Measurements from ENCODE around the gene ATP8A2. TPM values are rescaled to one million over a fixed set of nuclear protein-coding genes. Genes with fewer than 3 reads are reported as not detected.

Gene ATP8A2
- total RNA-seq, 2 experiments from 2014 or later = not detected

GRCh38 chr13:25380082-25380481 is 8.3 kb downstream of the ATP8A2 start:
- Histone ChIP-seq H3K9me2 (ENCODE audit: insufficient read depth, low read length) (no peaks in the 10 kb centered on the region), H3K4me3 (ENCODE audit: low read depth, low read length, poor library complexity, severe bottlenecking) (no peak overlapping the region), H3K4me2 (ENCODE audit: low read length) (no peak overlapping the region), H3K79me2 (ENCODE audit: insufficient read depth, low read depth, low read length) (no peaks in the 10 kb centered on the region), H3K4me1 (ENCODE audit: insufficient read depth, low read length, poor library complexity, severe bottlenecking) (no peaks in the 10 kb centered on the region), H3K9me3 (ENCODE audit: low read length) (no peaks in the 10 kb centered on the region), H3K36me3 (ENCODE audit: insufficient read depth, low read length) (no peaks in the 10 kb centered on the region), H3K27ac (ENCODE audit: low read depth, low read length, poor library complexity, severe bottlenecking) (no peak overlapping the region), H2AFZ (ENCODE audit: low read length) (no peak overlapping the region), H4K20me1 (ENCODE audit: insufficient read depth, low read length) (no peaks in the 10 kb centered on the region)
- CTCF ChIA-PET (ENCODE audit: unreplicated experiment) = no interaction called here
- POLR2A ChIA-PET = no interaction called here
- TF ChIP-seq, protein P1, sequence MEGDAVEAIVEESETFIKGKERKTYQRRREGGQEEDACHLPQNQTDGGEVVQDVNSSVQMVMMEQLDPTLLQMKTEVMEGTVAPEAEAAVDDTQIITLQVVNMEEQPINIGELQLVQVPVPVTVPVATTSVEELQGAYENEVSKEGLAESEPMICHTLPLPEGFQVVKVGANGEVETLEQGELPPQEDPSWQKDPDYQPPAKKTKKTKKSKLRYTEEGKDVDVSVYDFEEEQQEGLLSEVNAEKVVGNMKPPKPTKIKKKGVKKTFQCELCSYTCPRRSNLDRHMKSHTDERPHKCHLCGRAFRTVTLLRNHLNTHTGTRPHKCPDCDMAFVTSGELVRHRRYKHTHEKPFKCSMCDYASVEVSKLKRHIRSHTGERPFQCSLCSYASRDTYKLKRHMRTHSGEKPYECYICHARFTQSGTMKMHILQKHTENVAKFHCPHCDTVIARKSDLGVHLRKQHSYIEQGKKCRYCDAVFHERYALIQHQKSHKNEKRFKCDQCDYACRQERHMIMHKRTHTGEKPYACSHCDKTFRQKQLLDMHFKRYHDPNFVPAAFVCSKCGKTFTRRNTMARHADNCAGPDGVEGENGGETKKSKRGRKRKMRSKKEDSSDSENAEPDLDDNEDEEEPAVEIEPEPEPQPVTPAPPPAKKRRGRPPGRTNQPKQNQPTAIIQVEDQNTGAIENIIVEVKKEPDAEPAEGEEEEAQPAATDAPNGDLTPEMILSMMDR (conservative IDR thresholded peaks at IDR 0.05; ENCODE audit: low read length) = no peak
- TF ChIP-seq EZH2phosphoT487 (IDR thresholded peaks at IDR 0.05; ENCODE audit: borderline replicate concordance, low read depth, low read length) = no peak
- DNase-seq (ENCODE audit: low spot score) = no peak
- no TSS peak for BruUV-seq (replicated peaks)
- intact Hi-C loops (cut with micrococcal nuclease; ENCODE audit: unreplicated experiment) = no loop called here

DNA sequence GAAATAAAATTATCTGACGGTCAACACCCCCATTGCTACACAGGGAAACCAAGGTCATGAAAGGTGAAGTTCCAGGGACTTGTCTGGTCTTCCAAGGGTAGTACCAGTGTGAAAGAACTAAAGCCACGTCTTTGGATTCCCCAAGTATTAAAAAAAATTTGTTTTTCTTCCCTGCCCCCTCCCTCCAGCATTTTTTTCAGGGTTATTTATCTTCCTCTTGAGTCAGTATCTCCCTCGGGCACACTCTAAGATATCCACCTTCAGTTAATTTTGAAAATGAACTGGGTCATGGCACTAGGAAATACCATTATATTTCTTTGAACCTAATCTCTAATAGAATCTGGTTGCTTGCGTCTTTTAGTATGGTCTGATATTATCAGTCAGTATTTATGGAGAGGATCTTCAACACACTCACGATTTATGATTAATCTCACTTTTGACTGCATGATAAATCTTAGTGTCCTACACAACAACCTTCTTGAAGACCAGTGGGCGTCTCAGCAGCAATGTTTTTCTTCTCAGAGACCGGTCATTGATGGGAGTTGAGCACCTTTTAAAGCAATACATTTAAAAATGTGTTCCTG is 9.1 kb downstream of the ATP8A2 start:
- CTCF ChIA-PET (ENCODE audit: unreplicated experiment) = no interaction called here
- intact Hi-C loops (cut with micrococcal nuclease; ENCODE audit: unreplicated experiment) = no loop called here
- H3K9me3 ChIP-seq (ENCODE audit: low read length) = no peaks in the 10 kb centered on the region
- no peak overlapping the region for H3K4me2 ChIP-seq (ENCODE audit: low read length)
- TF ChIP-seq, protein P1 (conservative IDR thresholded peaks at IDR 0.05; ENCODE audit: low read length) = no peak
- TF ChIP-seq EZH2phosphoT487 (IDR thresholded peaks at IDR 0.05; ENCODE audit: borderline replicate concordance, low read depth, low read length) = no peak
- H3K27ac ChIP-seq (ENCODE audit: low read depth, low read length, poor library complexity, severe bottlenecking) = no peak overlapping the region
- no peaks in the 10 kb centered on the region for H4K20me1 ChIP-seq (ENCODE audit: insufficient read depth, low read length)
- H3K4me1 ChIP-seq (ENCODE audit: insufficient read depth, low read length, poor library complexity, severe bottlenecking) = no peaks in the 10 kb centered on the region
- no peak for DNase-seq (ENCODE audit: low spot score)
- H3K4me3 ChIP-seq (ENCODE audit: low read depth, low read length, poor library complexity, severe bottlenecking) = no peak overlapping the region
- no peaks in the 10 kb centered on the region for H3K79me2 ChIP-seq (ENCODE audit: insufficient read depth, low read depth, low read length)
- no peak overlapping the region for H2AFZ ChIP-seq (ENCODE audit: low read length)
- BruUV-seq (replicated peaks) = no TSS peak
- POLR2A ChIA-PET = no interaction called here
- no peaks in the 10 kb centered on the region for H3K9me2 ChIP-seq (ENCODE audit: insufficient read depth, low read length)
- no peaks in the 10 kb centered on the region for H3K36me3 ChIP-seq (ENCODE audit: insufficient read depth, low read length)

GRCh38 chr13:25384758-25385410 is 13.1 kb downstream of the ATP8A2 start:
- H3K4me3 ChIP-seq (ENCODE audit: low read depth, low read length, poor library complexity, severe bottlenecking) = no peak overlapping the region
- CTCF ChIA-PET (ENCODE audit: unreplicated experiment) = no interaction called here
- H4K20me1 ChIP-seq (ENCODE audit: insufficient read depth, low read length) = no peaks in the 10 kb centered on the region
- TF ChIP-seq EZH2phosphoT487 (IDR thresholded peaks at IDR 0.05; ENCODE audit: borderline replicate concordance, low read depth, low read length) = no peak
- TF ChIP-seq, protein P1 (conservative IDR thresholded peaks at IDR 0.05; ENCODE audit: low read length) = no peak
- H3K36me3 ChIP-seq (ENCODE audit: insufficient read depth, low read length) = no peaks in the 10 kb centered on the region
- H2AFZ ChIP-seq (ENCODE audit: low read length) = no peak overlapping the region
- H3K9me3 ChIP-seq (ENCODE audit: low read length) = no peaks in the 10 kb centered on the region
- intact Hi-C loops (cut with micrococcal nuclease; ENCODE audit: unreplicated experiment) = no loop called here
- BruUV-seq (replicated peaks) = no TSS peak
- no peaks in the 10 kb centered on the region for H3K9me2 ChIP-seq (ENCODE audit: insufficient read depth, low read length)
- H3K79me2 ChIP-seq (ENCODE audit: insufficient read depth, low read depth, low read length) = no peaks in the 10 kb centered on the region
- POLR2A ChIA-PET = no interaction called here
- H3K4me1 ChIP-seq (ENCODE audit: insufficient read depth, low read length, poor library complexity, severe bottlenecking) = no peaks in the 10 kb centered on the region
- no peak overlapping the region for H3K4me2 ChIP-seq (ENCODE audit: low read length)
- no peak overlapping the region for H3K27ac ChIP-seq (ENCODE audit: low read depth, low read length, poor library complexity, severe bottlenecking)
- DNase-seq (ENCODE audit: low spot score) = no peak

Data from OCI-LY7 (cell line).